ENCODE measurements around the gene MAP3K2.
"Not testable (repeated sequence)": the region's sequence is repeated elsewhere in the genome, so short reads cannot be mapped to it uniquely, and the experiment has no call there.

MAP3K2 gene

DNA sequence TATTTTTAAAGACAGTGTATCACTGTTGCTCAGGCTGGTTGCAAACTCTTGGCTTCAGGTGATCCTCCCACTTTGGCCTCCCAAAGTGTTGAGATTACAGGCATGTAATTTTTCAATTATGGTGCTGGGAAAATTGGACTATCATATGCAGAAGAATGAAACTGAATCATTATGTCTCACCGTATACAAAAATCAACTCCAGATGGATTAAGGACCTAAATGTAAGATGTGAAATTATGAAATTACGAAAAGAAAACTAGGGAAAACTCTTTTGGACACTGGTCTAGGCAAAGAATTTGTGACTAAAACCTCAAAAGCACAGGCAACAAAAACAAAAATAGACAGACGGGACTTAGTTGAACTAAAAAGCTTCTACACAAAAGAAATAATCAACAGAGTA is 31.2 kb downstream of the MAP3K2 start:
- DNase-seq (ENCODE audit: low read depth, low spot score): no peak
- no peak overlapping the region for H3K27ac ChIP-seq

DNA sequence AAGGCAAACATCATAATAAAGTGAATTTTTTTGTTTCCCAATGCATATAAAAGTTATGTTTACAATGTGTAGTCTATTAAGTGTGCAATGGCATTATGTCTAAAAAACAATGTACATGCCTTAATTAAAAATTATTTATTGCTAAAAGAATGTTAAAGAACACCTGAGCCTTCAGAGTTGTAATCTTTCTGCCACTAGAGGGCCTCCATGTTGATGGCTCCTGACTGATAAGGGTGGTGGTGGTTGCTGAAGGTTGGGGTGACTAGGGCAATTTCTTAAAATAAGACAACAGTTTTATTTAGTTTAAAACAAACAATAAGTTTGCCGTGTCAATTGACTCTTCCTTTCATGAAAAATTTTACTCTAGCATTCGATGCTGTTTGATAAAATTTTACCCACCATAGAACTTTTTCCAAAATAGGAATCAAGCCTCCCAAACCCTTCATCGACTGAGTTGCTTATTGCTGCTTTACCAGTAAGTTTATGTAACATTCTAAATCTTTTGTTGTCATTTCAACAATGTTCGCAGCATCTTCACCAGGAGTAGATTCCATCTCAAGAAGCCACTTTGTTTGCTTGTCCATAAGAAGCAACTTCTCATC is 32.3 kb downstream of the MAP3K2 start:
- DNase-seq (ENCODE audit: low read depth, low spot score): no peak
- H3K27ac ChIP-seq: no peak overlapping the region

DNA sequence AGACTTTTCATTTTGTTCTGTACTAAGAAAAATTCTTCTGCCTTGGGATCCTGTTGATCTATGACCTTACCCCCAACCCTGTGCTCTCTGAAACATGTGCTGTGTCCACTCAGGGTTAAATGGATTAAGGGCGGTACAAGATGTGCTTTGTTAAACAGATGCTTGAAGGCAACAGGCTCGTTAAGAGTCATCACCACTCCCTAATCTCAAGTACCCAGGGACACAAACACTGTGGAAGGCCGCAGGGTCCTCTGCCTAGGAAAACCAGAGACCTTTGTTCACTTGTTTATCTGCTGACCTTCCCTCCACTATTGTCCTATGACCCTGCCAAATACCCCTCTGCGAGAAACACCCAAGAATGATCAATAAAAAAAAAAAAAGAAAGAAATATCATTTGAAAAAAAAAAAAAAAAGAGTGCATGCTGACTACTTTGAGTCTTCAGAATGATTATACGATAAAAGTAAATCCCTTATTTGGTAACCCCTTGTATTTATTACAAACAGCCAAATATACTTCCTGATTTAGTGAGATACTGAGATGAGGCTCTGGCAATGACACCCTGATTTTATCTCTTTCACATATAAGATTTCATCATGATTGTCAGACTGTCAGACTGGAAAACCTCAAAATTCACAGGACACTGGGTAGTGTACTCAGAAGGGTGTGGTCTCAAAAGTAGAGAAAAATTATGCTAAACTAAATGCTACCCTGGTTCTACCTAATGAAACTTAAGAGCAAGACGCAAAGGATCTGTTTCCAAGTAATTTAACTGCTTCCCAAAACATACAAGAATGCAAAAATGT is 33.7 kb downstream of the MAP3K2 start:
- H3K27ac ChIP-seq; DNase-seq (ENCODE audit: low read depth, low spot score): not testable (repeated sequence)

DNA sequence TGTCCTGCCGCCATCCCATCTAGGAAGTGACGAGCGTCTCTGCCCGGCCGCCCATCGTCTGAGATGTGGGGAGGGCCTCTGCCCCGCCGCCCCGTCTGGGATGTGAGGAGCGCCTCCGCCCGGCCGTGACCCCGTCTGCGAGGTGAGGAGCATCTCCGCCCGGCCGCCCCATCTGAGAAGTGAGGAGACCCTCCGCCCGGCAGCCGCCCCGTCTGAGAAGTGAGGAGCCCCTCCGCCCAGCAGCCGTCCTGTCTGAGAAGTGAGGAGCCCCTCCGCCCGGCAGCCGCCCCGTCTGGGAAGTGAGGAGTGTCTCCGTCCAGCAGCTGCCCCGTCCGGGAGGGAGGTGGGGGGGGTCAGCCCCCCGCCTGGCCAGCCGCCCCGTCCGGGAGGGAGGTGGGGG is 34.6 kb downstream of the MAP3K2 start:
- DNase-seq (ENCODE audit: low read depth, low spot score); H3K27ac ChIP-seq: not testable (repeated sequence)

DNA sequence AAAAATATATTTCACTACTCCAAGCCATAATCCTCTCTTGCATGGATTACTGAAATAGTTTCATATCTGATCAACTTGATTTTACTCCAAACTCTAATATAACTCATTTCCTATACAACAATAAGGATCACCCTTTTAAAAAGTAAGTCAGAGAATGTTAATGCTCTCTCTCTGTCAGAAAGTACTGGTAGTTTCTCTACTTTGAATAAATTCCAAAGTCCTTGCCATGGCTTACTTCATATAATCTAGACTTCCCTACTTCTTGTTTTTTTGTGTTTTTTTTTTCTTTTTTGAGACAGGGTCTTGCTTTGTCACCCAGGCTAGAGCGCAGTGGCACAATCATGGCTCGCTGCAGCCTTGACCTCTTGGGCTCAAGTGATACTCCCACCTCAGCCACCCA is 36.2 kb downstream of the MAP3K2 start:
- H3K27ac ChIP-seq: no peak overlapping the region
- DNase-seq (ENCODE audit: low read depth, low spot score): no peak

DNA sequence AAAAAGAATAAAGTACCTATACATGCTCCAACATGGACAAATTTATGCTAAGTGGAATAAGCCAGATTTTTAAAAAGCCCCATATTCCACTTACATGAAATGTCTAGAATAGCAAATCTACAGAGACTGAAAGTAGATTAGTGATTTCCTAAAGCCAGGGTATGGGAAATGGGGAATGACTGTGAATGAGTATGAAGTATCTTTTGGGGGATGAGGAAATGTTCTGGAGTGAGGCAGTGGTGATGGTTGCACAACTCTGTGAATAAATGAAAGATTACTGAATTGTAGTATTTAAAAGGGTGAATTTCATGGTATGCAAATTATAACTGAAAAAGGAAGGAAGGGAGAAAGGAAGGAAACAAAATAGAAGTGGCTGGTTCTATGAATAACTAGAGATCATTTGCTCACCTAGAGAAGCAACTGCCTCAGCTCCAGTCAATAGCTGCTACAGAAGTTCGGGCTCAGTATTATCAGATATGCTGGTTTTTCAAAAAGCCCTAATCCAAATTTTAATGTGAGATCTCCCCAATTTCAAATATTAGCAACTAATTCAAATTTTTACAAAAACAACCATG is 39.3 kb downstream of the MAP3K2 start:
- no peak for DNase-seq (ENCODE audit: low read depth, low spot score)
- H3K27ac ChIP-seq: no peak overlapping the region

DNA sequence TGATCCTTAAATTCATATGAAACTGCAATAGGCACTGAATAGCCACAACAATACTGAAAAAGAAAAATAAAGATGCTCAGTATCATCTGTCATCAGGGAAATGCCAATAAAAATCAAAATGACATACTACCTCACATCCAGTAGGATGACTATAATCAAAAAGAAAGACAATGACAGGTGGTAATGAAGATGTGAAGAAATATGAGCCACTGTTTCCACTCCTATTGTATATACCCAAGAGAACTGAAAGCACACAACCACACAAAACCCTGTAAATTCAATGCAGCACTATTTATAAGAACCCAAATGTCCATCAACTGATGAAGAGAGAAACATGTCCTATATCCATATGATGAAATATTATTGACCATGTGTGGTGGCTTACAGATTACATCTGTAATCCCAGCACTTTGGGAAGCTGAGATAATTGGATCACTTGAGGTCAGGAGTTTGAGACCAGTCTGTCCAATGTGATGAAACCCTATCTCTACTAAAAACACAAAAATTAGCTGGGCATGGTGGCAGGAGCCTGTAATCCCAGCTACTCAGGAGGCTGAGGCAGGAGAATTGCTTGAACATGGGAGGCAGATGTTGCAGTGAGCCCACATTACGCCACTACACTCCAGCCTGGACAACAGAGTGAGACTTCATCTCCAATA is 39.9 kb downstream of the MAP3K2 start:
- H3K27ac ChIP-seq: no peak overlapping the region
- no peak for DNase-seq (ENCODE audit: low read depth, low spot score)

DNA sequence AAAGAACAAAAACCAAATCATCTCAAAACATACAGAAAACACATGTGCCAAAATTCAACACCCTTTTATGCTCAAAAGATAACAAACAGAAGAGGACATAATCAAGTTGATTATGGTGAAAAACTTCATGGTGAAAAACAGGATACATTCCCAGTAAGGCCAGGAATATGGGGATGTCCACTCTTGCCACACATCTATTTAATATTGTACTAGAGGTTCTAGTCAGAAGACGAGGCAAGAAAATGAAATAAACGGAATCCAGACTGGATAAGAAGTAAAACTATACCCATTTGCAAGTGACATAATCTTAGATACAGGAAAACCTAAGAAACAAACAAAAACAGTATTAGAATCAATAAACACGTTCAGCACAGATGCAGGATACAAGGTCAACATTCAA is 40.8 kb downstream of the MAP3K2 start:
- no peak for DNase-seq (ENCODE audit: low read depth, low spot score)
- H3K27ac ChIP-seq: no peak overlapping the region

DNA sequence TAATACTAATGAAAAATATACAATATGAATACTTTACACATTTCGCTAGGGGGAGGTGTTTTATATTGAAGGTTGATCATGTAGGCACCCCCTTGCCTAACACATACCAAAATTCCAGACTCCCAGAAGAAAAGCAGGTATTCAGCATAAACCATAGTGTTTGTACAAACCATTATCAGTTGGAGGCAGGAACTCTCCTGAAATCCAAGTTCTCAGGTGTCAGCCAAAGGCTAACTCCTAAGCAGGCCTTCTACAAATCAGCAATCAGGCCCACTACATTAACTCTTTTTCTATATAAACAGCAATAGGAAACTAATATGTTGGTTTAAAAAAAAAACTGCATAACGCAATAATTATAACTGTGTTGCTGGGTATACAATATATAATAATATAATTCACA is 44.5 kb downstream of the MAP3K2 start:
- no peak overlapping the region for H3K27ac ChIP-seq
- DNase-seq (ENCODE audit: low read depth, low spot score): no peak

DNA sequence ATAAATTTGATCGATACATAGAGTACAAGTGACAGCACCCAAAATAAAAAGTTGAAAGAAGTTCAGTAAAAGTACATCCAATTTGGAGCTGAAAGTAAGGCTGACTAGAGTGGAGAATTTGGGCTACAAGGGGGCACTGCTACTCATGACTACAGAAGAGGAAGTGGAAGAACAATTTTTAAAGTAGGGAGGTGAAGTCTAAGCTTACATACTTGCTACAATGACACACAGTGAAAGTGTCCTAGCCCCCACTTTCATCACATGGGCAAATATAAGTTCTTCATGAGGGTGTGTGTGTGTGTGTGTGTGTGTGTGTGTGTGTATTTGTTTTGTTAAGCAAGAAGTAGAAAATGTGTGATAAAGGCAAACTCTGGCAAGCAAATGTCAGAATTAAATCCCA is 45.7 kb downstream of the MAP3K2 start:
- no peak overlapping the region for H3K27ac ChIP-seq
- DNase-seq (ENCODE audit: low read depth, low spot score): no peak

DNA sequence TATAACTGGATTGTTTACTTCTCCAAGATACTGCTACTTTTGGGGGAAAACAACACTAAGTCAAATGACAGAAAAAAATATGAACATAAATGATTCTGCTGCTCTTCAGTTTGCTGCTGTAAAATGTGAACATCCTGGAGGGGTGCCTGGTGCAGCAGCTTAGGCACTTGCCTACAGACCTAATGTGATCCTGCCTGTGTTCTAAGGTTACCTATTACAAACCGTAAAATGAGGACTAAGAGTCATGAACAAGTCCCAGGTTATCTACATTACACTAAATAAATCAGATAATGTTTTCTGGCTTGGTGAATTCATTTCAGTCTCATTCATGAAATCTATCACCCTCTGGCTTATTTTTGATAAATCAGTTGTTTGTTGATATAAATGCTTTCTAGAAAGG is 55.4 kb downstream of the MAP3K2 start:
- H3K27ac ChIP-seq: no peak overlapping the region
- no peak for DNase-seq (ENCODE audit: low read depth, low spot score)

DNA sequence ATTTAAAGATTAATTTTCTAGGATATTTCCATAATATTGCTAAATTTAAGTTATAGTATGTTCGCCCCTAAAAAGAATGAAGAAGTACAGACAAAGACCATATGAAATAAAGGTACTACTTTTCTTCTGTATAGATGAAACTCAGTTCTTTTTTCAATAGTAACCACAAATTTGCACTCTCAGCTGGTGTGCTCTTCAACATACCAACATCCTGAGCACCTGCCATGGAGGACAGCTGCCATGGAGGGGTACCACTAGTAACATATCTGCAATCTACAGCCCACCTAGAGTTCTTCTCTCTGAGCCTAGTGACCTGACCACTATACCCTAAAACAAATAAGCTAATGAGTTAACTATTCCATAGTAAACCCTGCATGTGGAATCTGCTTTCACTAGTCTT is 57.0 kb downstream of the MAP3K2 start:
- no peak for DNase-seq (ENCODE audit: low read depth, low spot score)
- no peak overlapping the region for H3K27ac ChIP-seq

DNA sequence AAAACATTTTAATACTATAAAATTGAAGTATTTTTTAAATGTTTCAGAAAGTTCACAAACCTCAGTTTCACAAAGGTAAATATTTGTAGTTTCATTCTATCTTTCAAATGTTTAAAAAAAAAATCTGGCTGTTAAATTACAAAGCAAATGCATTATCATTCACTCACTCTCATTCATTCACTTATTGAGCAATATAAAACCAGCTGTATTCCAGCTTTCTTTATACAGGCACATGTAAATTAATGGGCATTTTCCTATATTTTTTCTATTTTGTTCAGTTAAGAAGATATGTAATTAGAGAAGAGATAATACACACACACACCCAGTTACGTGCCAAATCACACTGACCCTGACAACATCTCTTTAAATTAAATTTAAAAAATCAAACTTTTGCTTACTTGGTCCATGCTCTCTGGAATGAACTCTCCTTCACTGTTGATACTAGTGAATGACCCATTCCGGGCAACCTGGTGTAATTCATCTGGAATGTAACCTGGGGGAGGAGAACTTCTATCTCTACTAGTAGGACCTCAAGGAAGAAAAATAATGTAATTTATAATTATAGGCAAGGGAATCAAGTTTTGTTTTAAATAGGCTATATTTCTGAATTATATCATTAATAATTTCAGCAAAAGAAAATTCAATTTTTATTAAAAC is 61.4 kb downstream of the MAP3K2 start:
- no peak for DNase-seq (ENCODE audit: low read depth, low spot score)
- no peak overlapping the region for H3K27ac ChIP-seq

DNA sequence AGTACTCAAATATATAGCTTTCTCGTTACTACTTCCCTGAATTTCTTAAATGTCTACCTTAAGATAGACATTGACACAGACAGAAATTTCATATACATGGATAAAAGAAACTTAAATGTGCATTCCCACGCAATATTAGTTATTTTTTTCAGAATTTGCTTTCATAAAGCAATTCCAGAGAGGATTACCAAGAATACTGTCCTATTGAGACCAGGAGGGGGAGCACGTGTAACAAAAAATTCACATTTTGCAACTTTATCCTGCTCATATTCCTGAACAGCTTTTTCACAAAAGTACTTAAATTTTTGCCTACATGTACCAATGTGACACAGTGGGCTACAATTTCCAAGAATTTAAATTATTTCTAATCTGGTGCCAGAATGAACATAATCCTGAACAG is 63.1 kb downstream of the MAP3K2 start:
- DNase-seq (ENCODE audit: low read depth, low spot score): no peak
- H3K27ac ChIP-seq: no peak overlapping the region

DNA sequence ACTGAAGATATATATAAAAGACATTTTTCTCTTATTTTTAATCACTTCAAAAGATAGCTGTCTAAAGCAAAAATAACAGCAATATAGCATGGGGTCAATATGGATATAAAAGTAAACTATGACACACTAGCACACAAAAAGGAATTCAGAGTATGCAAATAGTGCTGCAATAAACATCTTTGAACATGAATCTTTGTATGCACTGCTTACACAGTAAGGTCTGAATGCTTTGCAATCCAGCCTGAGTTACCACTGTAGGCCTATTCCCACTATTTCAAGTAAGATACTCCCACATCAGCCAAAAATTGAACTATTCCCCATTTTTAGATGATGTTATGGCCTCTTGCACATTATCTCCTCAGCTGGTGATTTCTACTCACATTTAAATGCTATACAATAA is 66.5 kb downstream of the MAP3K2 start:
- H3K27ac ChIP-seq: no peak overlapping the region
- no peak for DNase-seq (ENCODE audit: low read depth, low spot score)

DNA sequence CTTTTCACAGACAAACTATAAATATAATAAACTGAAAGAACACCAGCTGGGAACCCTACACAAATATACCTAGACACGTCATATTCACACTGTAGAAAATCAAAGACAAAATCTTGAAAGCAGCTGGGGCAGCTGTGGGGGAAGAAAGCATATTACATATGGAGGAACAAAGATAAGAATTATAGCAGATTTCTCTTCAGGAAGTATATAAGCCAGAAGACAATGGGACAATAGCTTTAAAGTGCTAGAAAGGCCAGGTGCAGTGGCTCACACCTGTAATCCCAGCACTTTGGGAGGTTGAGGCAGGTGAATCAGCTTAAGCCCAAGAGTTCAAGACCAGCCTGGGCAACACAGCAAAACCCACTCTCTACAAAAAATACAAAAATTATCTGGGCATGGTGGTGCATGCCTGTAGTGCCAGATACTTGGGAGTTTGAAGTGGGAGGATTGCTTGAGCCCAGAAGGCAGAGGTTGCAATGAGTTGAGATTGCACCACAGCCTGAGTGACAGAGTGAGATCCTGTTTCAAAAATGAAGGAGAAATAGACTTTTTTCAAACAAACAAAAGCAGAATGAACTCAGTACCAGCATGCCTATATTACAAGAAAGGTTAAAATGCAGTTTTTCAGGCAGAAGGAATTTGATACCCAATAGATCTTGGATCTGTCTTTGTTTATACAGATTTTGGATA is 67.0 kb downstream of the MAP3K2 start:
- no peak for DNase-seq (ENCODE audit: low read depth, low spot score)
- no peak overlapping the region for H3K27ac ChIP-seq

DNA sequence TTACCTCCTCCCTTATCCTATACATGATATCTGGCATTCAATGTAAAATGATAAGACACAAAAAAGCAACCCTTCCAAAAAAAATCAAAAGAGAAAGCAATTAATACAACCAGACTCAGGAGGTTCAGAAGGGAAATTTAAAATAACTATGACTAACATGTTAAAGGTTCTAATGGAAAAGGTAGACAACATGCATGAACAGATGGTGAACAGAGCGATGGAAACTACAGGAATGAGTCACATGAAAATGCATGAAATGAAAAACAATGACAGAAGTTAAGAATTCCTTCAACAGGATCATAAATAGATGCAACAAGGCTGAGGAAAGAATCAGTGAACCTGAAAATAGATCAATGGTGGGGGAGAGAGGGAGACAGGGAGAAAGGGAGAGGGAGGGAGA is 67.7 kb downstream of the MAP3K2 start:
- no peak for DNase-seq (ENCODE audit: low read depth, low spot score)
- H3K27ac ChIP-seq: no peak overlapping the region

DNA sequence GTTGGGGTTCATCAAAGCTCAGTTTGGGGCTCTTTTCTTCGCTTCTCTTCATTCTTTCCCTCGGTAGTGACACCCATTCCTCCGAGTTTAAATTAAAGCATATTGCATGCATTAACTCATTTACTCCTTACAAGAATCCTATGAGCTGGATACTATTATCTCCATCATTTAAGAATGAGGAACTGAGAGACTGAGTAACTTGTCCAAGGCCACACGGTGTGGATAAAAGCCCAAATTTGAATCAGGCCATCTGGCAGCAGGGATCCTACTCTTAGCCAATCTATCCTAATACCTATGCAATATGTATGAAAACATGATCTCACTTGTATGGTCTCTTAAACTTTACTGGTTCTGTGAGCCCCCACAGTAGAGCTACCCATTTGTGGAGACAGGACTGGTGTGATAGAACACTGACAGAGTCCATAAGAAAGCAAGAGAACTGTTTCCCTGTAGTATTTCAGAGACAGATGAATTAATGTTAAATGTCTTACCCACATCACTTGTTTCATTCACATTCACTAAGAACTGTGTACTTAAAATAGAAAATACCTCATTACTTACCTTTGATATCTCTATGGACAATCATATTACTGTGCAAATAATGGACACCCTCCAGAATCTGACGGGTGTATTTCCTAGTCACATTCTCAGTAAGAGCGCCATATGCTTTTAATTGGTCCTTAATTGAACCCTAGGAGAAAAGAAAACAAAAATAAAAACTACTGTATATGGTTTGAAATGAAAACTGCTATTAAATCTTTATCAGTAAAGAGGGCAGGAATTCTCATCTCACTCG is 73.4 kb downstream of the MAP3K2 start:
- no peak overlapping the region for H3K27ac ChIP-seq
- DNase-seq (ENCODE audit: low read depth, low spot score): no peak

DNA sequence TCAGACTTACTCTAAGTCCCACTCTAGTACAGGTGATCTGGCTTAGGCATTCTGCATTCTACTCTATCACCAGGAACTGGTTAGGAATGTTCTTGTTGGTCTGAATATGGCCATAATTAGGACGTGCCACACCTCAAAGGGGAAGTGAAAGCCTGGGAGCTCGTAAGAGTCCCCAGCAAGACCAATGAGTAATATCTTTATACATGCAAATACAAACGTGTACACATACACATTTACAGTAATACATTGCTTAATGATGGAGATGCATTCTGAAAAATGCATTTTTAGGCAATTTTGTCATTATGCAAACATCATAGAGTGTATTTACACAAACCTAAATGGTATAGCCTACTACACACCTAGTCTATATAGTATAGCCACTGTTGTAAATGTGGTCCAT is 74.4 kb downstream of the MAP3K2 start:
- no peak overlapping the region for H3K27ac ChIP-seq
- peak; percentile 3 for DNase-seq (ENCODE audit: low read depth, low spot score)

Data from epithelial cell of prostate (primary cell).